ENCODE data around the gene CAMTA1.

- TF ChIP-seq CTCF (IDR thresholded peaks at IDR 0.05) (no peak), EZH2 (IDR thresholded peaks at IDR 0.05) (no peak)
Measured at GRCh38 chr1:7610106-7610731, 825.0 kb downstream of the CAMTA1 start.

All from neural progenitor cell (in vitro differentiated cells).